ENCODE measurements around the gene XIRP1. TPM values are rescaled to one million over a fixed set of nuclear protein-coding genes. Genes with fewer than 3 reads are reported as not detected.

Gene XIRP1
- total RNA-seq, 1 experiment from 2014 or later = not detected

GRCh38 chr3:39137991-39138803 lies 54.2 kb downstream of the XIRP1 start:
- in situ Hi-C loops (cut with HindIII; ENCODE audit: low pct_unique_long_range_greater_than_20kb, low sequenced_read_pairs) = no loop called here
- DNase-seq (ENCODE audit: low read depth) = no peak

DNA sequence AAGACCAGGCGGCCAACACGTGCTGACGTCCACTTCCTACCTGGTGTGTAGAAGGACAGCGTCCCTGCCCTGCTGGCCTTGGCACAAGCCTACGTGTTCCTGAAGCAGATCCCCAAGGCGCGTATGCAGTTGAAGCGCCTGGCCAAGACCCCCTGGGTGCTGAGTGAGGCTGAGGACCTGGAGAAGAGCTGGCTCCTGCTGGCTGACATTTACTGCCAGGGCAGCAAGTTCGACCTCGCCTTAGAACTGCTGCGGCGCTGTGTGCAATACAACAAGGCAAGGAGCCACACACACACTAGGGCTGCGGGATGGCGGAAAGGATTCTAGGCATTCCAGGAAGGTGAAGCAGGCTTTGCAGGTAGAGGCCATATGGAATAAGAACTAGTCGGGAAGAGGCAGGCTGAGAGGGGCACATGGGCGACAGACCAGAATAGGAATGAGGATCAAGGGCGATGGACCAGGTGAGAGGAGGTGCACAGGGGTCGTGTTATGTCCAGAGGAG lies 54.9 kb downstream of the XIRP1 start:
- in situ Hi-C loops (cut with HindIII; ENCODE audit: low pct_unique_long_range_greater_than_20kb, low sequenced_read_pairs) = no loop called here
- no peak for DNase-seq (ENCODE audit: low read depth)

- in situ Hi-C loops (cut with HindIII; ENCODE audit: low pct_unique_long_range_greater_than_20kb, low sequenced_read_pairs) = no loop called here
- DNase-seq (ENCODE audit: low read depth) = no peak
Measured at GRCh38 chr3:39136533-39137434, 55.6 kb downstream of the XIRP1 start.

DNA sequence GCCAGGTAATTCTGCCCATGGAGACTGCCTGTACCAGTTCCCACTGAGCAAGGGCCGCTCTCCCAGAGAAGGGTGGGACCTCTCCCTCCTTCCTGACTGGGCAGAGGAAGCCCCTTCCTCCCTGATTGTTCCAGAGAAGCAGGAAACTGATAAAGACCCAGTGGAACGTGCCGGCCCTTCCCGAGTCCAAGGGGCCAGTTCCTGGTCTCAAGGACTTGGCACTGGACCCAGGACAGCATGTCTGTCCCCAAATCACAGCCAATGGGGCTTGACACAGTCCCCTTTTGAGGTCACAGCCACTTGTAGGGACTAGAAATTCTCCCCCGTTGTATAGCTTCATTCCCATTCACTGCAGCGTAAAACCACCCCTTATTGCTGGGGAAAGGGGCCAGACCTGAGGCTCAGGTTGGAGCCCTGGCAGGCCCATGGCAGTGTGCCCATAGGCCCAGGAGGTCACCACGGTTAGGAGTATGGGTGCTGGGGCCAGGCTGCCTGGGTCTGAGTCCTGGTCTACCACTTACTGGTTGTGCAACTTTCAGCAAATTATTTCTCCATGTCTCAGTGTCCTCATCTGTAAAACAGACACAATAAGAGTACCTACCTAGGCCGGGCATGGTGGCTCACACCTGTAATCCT lies 57.1 kb downstream of the XIRP1 start:
- in situ Hi-C loops (cut with HindIII; ENCODE audit: low pct_unique_long_range_greater_than_20kb, low sequenced_read_pairs) = no loop called here
- DNase-seq (ENCODE audit: low read depth) = no peak

- in situ Hi-C loops (cut with HindIII; ENCODE audit: low pct_unique_long_range_greater_than_20kb, low sequenced_read_pairs) = no loop called here
- no peak for DNase-seq (ENCODE audit: low read depth)
Measured at GRCh38 chr3:39134305-39134704, 58.1 kb downstream of the XIRP1 start.

DNA sequence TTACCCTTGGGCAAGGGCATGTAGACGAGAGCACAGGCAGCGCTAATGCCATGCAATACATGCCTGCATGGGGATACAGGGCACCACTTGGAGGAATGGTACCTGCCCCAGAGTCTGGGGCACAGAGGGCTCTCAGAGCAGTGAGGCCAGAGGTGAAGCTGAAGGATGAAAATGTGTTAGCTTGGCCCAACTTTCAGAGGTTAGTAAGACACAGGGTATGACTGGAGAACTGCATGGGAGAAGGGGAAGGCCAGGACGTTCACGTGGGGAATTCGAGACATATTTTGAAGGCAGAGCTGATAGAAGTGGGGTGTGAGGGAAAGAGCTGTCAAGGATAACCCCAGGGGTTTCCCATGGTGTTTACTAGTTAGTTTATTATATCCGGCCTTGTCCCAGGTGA lies 58.6 kb downstream of the XIRP1 start:
- DNase-seq (ENCODE audit: low read depth) = no peak
- in situ Hi-C loops (cut with HindIII; ENCODE audit: low pct_unique_long_range_greater_than_20kb, low sequenced_read_pairs) = no loop called here

Other genes with a start within 250 kb of the XIRP1 start
- 0.03 TPM in 2 replicates for gene SCN11A, start 140.7 kb downstream of the XIRP1 start, total RNA-seq (2014; rRNA removed; shearing (Covaris generic); ENCODE audit: low replicate concordance)
- gene WDR48, start 140.6 kb downstream of the XIRP1 start, total RNA-seq (2014; rRNA removed; shearing (Covaris generic); ENCODE audit: low replicate concordance) = 17.5 and 18.2 TPM in 2 replicates
- gene GORASP1, start 85.0 kb downstream of the XIRP1 start, total RNA-seq (2014; rRNA removed; shearing (Covaris generic); ENCODE audit: low replicate concordance) = 26.8 and 33.3 TPM in 2 replicates
- gene TTC21A, start 84.9 kb downstream of the XIRP1 start, total RNA-seq (2014; rRNA removed; shearing (Covaris generic); ENCODE audit: low replicate concordance) = 0.54 and 0.96 TPM in 2 replicates
- 6.5 and 7.4 TPM in 2 replicates for gene CSRNP1, start 39.0 kb downstream of the XIRP1 start, total RNA-seq (2014; rRNA removed; shearing (Covaris generic); ENCODE audit: low replicate concordance)
- gene CX3CR1, start 87.4 kb upstream of the XIRP1 start, total RNA-seq (2014; rRNA removed; shearing (Covaris generic); ENCODE audit: low replicate concordance) = 0.06 TPM in 1 of 2 replicates, not detected in the other
- not detected in 2 replicates for gene CCR8, start 137.1 kb upstream of the XIRP1 start, total RNA-seq (2014; rRNA removed; shearing (Covaris generic); ENCODE audit: low replicate concordance)
- gene SLC25A38, start 190.8 kb upstream of the XIRP1 start, total RNA-seq (2014; rRNA removed; shearing (Covaris generic); ENCODE audit: low replicate concordance) = 18.1 and 35.4 TPM in 2 replicates
- gene RPSA, start 214.1 kb upstream of the XIRP1 start, total RNA-seq (2014; rRNA removed; shearing (Covaris generic); ENCODE audit: low replicate concordance) = 942 and 1,136 TPM in 2 replicates

All from Caki2 (cell line).